Keratinocyte (primary cell): ENCODE data around the gene TOM1L2. TPM values are rescaled to one million over a fixed set of nuclear protein-coding genes. Genes with fewer than 3 reads are reported as not detected.
A peak's percentile ranks its signal among the peaks of the same experiment; 100 is the strongest.

ENCODE experiments used
- DNase-seq: peaks from one replicate; pipeline ENCODE4 v3.0.0-alpha.2; 2011; ENCODE audit warnings: low read depth, missing footprints, low spot score
- FAIRE-seq: peaks from 2 replicates; lab custom pipeline; 2011; peaks lifted over from hg19 to GRCh38; lab: Jason Lieb, UNC
- H2AFZ ChIP-seq: 2 replicates; pipeline ENCODE4 v1.6.0; 2012; ENCODE audit warnings: low read length, control low read depth, inconsistent platforms; ENCODE audit not compliant: control insufficient read depth
- H3K27ac ChIP-seq: 2 replicates; pipeline ENCODE4 v1.5.1; 2011; ENCODE audit warnings: low read length; ENCODE audit not compliant: control insufficient read depth, insufficient read depth
- H3K27me3 ChIP-seq: 3 replicates; pipeline ENCODE4 v1.6.0; 2011; ENCODE audit warnings: low read length; ENCODE audit not compliant: control insufficient read depth, insufficient read depth; ENCODE audit errors: extremely low read depth
- H3K36me3 ChIP-seq, 2 experiments: 2 replicates in 1 of 2; 3 replicates in 1 of 2; pipeline ENCODE4 v1.5.1; 2011; ENCODE audit warnings: low read length in 2 of 2, mild to moderate bottlenecking in 1 of 2; ENCODE audit not compliant: control insufficient read depth in 2 of 2, insufficient read depth in 2 of 2; ENCODE audit errors: extremely low read depth in 1 of 2
- H3K4me1 ChIP-seq: 3 replicates; pipeline ENCODE4 v1.5.1; 2011; ENCODE audit warnings: low read length; ENCODE audit not compliant: control insufficient read depth, insufficient read depth; ENCODE audit errors: extremely low read depth
- H3K4me2 ChIP-seq: 3 replicates; pipeline ENCODE4 v1.6.0; 2011; ENCODE audit warnings: low read depth, low read length; ENCODE audit not compliant: control insufficient read depth, insufficient read depth; ENCODE audit errors: extremely low read depth
- H3K4me3 ChIP-seq, 3 experiments: fragments of 200-600 bp in 1 of 3; sonication (generic) in 1 of 3; 2 replicates in 2 of 3; 3 replicates in 1 of 3; pipeline ENCODE4 v1.5.1; 2011 to 2016; ENCODE audit warnings: low read length in 3 of 3, mild to moderate bottlenecking in 3 of 3, control low read depth in 2 of 3, inconsistent platforms in 1 of 3, low read depth in 1 of 3, mixed read lengths in 1 of 3, mixed run types in 1 of 3, moderate library complexity in 1 of 3; ENCODE audit not compliant: control insufficient read depth in 2 of 3, insufficient read depth in 2 of 3; ENCODE audit errors: extremely low read depth in 1 of 3
- H3K79me2 ChIP-seq: 2 replicates; pipeline ENCODE4 v1.6.0; 2012; ENCODE audit warnings: low read length; ENCODE audit not compliant: control insufficient read depth, insufficient read depth
- H3K9ac ChIP-seq: 3 replicates; pipeline ENCODE4 v1.6.0; 2011; ENCODE audit warnings: low read length; ENCODE audit not compliant: control insufficient read depth, insufficient read depth; ENCODE audit errors: extremely low read depth
- H3K9me1 ChIP-seq: 3 replicates; pipeline ENCODE4 v1.6.0; 2011; ENCODE audit warnings: low read length; ENCODE audit not compliant: control insufficient read depth, insufficient read depth; ENCODE audit errors: extremely low read depth
- H3K9me3 ChIP-seq: 2 replicates; pipeline ENCODE4 v1.5.1; 2012; ENCODE audit warnings: low read depth, low read length; ENCODE audit not compliant: control insufficient read depth
- H4K20me1 ChIP-seq: 3 replicates; pipeline ENCODE4 v1.6.0; 2011; ENCODE audit warnings: low read length; ENCODE audit not compliant: control insufficient read depth, insufficient read depth; ENCODE audit errors: extremely low read depth
- CTCF ChIP-seq, 3 experiments: IDR thresholded peaks in 1 of 3; conservative IDR thresholded peaks in 1 of 3; optimal IDR thresholded peaks in 1 of 3; 2 replicates in 2 of 3; 3 replicates in 1 of 3; pipeline versions ENCODE3 to v1.5.1; 2011; ENCODE audit warnings: low read length in 3 of 3, mild to moderate bottlenecking in 3 of 3, moderate library complexity in 2 of 3, control low read depth in 1 of 3, inconsistent platforms in 1 of 3; ENCODE audit not compliant: insufficient read depth in 2 of 3; ENCODE audit errors: extremely low read depth in 1 of 3
- EZH2 ChIP-seq: IDR thresholded peaks from one replicate; pipeline ENCODE4 v1.6.1; 2012; ENCODE audit warnings: inconsistent platforms, mild to moderate bottlenecking, low read length, moderate library complexity
- dilution Hi-C: fragments of 300-500 bp; cut with MboI; formaldehyde crosslinking; loops from one replicate; pipeline ENCODE4 v1.7.0; 2020; ENCODE audit warnings: low sequenced_read_pairs; ENCODE audit not compliant: extremely low pct_ligation_motif_present
- polyA plus RNA-seq, 5 experiments: library from polyadenylated mRNA; depleted of rRNA in 3 of 5; stranded (reverse) in 3 of 5; stranded (forward) in 1 of 5; unstranded in 1 of 5; fragments of >200 nt; gene quantifications; 1 replicate in 1 of 5; 2 replicates in 3 of 5; 3 replicates in 1 of 5; pipeline versions ENCODE4 v1.2.1 to v1.2.3, GENCODE V29; 2011 to 2012; ENCODE audit warnings: missing spikeins in 2 of 5, low read depth in 1 of 5, low replicate concordance in 1 of 5

The TOM1L2 gene
- polyA plus RNA-seq, 1 donor (not counting 4 experiments of a cell fraction or from before 2014, with no cell fraction given), result 36.3 TPM

GRCh38 chr17:17971431-17972125, 622 bp downstream of the TOM1L2 start:
- Histone ChIP-seq H3K4me1 (peaks cover 23% of the 10 kb centered on the region), H3K9ac (peak overlapping the region; percentile 86), H3K4me2 (peak overlapping the region; percentile 99), H3K27ac (peak overlapping the region; percentile 74), H3K79me2 (peaks cover 54% of the 10 kb centered on the region), H4K20me1 (no peaks in the 10 kb centered on the region), H3K4me3 (peak overlapping the region; percentile 78 to 88 (median 87)), H3K9me1 (peaks cover 3% of the 10 kb centered on the region), H3K9me3 (no peaks in the 10 kb centered on the region), H3K36me3 (no peaks in the 10 kb centered on the region), H2AFZ (no peak overlapping the region), H3K27me3 (no peaks in the 10 kb centered on the region)
- TF ChIP-seq EZH2, result no peak
- peak in 1 of 3 experiments; percentile 2 for TF ChIP-seq CTCF (optimal IDR thresholded peaks at IDR 0.05 in 1 of 3, IDR thresholded peaks at IDR 0.05 in 1 of 3, conservative IDR thresholded peaks at IDR 0.05 in 1 of 3; ENCODE audit: extremely low read depth in 1 of 3, insufficient read depth in 2 of 3, low read length in 3 of 3)
- FAIRE-seq, result no peak
- dilution Hi-C loops, result no loop called here
- DNase-seq, result no peak

- Histone ChIP-seq H3K4me1 (peaks cover 23% of the 10 kb centered on the region), H3K9me1 (peaks cover 3% of the 10 kb centered on the region), H3K79me2 (peaks cover 61% of the 10 kb centered on the region), H4K20me1 (no peaks in the 10 kb centered on the region), H3K9me3 (no peaks in the 10 kb centered on the region), H3K36me3 (peaks cover 0 to 1% of the 10 kb centered on the region in 2 experiments), H3K4me3 (peak overlapping the region; percentile 78 to 88 (median 87)), H2AFZ (no peak overlapping the region), H3K27me3 (no peaks in the 10 kb centered on the region), H3K27ac (peak overlapping the region; percentile 74), H3K9ac (peak overlapping the region; percentile 86), H3K4me2 (peak overlapping the region; percentile 99)
- DNase-seq (no peak), FAIRE-seq (peak; percentile 26)
- dilution Hi-C loops, result no loop called here
- TF ChIP-seq CTCF (optimal IDR thresholded peaks at IDR 0.05 in 1 of 3, IDR thresholded peaks at IDR 0.05 in 1 of 3, conservative IDR thresholded peaks at IDR 0.05 in 1 of 3; ENCODE audit: extremely low read depth in 1 of 3, insufficient read depth in 2 of 3, low read length in 3 of 3) (no peak), EZH2 (no peak)
Observed at GRCh38 chr17:17970699-17971430, 1.3 kb downstream of the TOM1L2 start.
